Hematopoietic multipotent progenitor cell treated with erythropoietin and hydrocortisone succinate and interleukin-3 and kit ligand, for 8 days (in vitro differentiated cells): ENCODE data around the gene BIN1.
A peak's percentile ranks its signal among the peaks of the same experiment; 100 is the strongest.

Experiments
- DNase-seq: peaks from one replicate; pipeline ENCODE4 v3.0.0-alpha.2; 2015

Gene BIN1

DNA sequence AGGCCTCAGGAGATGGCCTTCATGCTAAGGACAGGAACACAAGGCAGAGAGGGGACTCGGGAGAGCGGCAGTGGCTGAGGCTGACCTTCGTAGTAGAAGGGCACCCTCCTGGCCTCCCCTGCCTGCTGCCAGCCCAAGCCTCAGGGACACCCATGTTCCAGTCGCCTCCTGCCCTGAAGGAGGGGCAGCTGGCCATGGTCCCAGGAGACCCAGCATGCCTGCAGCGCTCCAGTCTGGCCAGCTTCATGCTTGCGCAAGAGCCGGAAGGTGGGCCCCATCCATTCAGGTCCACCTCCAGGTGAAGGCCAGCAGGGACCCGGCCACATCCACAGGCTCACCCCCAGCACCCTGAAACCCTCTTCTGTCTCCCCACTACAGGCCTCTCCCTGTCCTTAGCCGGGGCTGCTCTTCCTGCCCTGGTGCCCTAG is 35.0 kb downstream of the BIN1 start:
- DNase-seq, result no peak

DNA sequence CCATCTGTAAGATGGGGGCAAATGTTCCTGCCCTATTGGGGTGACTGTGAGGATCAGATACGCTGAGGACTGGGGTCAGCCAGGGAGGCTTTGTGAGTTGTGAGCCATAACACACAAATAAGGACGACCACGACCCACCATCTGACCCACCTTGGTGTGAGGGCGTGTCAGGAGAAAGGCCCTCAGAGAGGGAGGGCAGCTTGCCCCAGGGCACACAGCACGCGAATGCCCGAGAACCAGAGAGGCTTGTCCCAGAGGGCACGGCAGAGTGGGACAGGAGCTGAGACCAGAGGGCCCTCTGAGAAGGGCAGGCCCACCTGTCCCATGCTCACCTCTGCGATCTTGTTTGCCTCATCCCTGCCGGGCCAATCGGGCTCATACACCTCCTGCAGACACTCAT is 36.7 kb downstream of the BIN1 start:
- no peak for DNase-seq

DNA sequence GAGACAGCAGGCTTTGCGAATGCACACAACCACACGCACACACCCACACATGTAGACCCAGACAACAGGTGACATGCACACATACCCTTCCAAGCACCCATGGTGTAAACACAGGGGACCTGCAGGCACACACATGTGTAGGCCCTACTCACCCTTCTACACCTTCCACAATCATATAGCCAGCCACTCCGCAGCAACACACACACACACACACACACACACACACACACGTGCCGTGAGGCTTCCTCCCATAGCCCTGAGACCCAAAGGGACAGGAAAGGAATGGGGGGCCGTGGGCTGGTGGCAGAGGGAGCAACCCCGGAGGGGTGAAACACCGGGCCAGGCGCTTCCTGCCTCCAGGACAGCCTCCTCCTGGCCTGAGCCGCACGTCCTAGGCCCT is 37.4 kb downstream of the BIN1 start:
- DNase-seq, result no peak

GRCh38 chr2:127069003-127069402 is 38.0 kb downstream of the BIN1 start:
- no peak for DNase-seq

DNA sequence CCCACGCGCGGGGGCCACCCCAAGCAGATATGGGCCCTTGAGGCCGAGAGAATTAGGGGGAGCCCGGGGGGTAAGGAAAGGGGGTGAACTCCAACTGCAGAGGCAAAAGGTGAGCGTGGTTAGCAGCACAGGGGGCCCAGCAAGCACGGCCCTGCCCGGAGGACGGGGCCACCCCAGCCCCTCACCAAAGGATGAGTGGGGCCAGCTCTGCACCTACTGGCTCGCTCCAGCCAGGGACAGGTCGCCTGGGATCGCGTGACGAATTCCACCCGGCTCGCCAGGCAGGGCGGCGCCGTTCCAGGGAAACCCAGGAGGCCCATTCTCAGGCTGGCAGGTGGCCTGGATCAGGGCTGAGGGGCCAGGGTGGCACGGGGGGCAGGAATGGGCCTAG is 38.6 kb downstream of the BIN1 start:
- no peak for DNase-seq

GRCh38 chr2:127067620-127068350 is 39.2 kb downstream of the BIN1 start:
- peak; percentile 64 for DNase-seq

- DNase-seq, result no peak
These were observed 40.0 kb downstream of the BIN1 start for GRCh38 chr2:127066942-127067341.

- no peak for DNase-seq
These were observed 41.0 kb downstream of the BIN1 start for GRCh38 chr2:127065940-127066318.

GRCh38 chr2:127065299-127065939 is 41.5 kb downstream of the BIN1 start:
- DNase-seq, result no peak

DNA sequence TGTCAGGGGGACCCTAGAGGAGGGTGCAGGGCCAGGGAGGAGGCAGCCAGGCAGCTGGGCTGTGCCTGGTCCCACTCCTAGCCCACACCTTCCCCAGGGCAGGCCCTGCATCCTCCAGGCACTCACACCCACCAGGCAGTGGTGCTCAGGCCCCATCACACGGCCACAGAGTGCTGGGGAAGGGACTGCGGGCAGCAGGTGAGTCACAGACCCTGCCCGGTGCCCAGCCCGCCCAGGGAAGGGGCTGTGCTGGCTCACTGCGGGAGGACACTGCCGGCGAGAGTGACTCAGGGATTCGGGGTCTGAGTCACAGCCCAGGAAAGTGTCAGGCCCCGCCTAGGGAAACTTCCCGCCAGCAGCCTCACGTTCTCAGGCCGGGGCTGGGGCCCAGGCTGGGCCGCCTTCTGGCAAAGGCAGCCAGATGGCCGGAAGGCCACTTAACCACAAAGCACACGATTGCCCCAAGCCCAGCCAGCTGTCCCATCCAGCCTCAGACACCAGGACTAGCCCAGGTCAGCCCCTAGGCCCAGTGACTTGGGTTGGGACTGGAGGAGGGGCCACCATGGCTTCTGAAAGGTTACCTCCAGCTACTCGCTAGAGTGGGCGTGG is 42.2 kb downstream of the BIN1 start:
- peak; percentile 82 for DNase-seq

DNA sequence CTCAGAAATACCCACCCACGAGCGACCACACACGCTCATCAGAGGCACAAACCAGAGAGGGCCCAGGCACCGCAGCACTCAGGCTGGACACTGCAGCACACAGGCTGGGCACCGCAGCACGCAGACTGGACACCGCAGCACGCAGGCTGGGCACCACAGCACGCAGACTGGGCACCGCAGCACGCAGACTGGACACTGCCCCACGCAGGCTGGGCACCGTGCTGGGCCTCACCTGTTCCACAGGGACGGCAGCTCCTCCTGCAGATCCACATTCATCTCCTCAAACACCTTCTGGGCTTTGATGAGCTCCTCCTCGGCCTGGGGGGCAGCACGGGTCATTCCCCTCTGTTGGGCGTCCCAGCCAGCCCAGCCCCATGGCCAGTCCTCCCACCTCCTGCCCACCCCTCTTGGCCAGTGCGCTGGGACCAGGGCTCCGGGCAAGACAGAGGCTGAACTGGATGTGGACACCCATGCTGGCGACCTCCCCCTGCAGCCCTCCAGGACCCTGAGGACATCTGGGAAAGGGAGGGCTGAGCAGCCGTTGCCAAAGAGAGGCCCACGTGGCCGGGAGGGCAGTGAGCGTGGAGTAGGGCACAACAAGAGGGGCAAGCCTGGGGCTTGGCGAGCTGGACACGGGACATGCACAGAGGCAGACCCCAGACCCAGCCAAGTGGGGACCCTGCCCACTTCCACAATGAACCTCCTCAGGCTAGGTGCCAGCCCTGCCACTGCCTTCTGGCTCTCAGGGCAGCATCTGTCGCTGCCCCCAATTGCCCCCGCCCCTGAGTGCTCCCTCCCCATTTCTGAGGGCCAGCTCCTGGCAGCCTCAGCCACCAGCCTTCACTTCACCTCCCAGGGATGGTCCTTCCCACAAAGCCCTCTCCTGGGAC is 43.0 kb downstream of the BIN1 start:
- no peak for DNase-seq

DNA sequence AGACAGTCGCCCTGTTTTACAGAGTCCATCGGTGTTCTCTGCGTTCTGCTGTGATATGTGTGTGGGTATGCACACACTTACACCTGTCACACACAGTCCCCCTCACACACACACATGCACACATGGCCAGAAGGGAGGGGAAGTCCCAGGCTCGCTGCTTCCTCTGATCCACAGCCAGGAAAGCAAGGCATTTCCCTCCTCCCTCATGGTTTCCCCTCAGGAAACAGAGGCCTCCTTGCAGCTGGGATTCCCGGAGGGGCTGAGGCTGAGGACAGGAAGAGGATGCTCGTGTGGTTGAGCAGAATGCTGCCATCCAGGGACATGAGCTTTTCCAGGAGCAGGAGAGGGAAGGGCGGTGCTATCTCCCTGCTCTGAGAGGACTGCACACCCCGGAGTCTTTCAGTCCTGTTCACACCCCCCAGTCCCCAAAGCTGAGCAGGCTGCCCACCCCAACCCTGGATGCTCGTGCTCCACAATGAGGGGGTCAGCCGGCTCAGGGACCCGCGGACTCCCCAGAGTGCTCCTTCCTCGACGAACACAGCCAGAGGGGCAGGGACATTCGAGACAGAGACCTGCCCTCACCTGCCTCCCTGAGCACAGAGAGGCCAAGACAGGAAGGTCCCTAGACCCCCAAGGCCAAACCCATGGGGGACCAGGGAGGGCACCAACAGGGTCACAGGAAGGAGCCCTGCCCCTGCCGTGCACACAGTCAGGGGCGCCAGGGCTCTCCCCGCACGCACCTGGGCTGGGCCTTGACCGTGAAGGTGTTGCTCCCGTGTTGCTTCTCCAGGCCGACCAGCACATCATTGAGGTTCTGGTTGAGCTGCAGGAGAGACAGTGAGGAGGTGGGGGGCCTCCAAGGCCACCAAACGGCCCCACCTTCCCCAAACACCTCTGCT is 45.3 kb downstream of the BIN1 start:
- DNase-seq, result no peak

- no peak for DNase-seq
These were observed 46.5 kb downstream of the BIN1 start for GRCh38 chr2:127060264-127060945.

GRCh38 chr2:127059559-127059958 is 47.4 kb downstream of the BIN1 start:
- DNase-seq, result no peak

GRCh38 chr2:127058954-127059252 is 48.1 kb downstream of the BIN1 start:
- no peak for DNase-seq

DNA sequence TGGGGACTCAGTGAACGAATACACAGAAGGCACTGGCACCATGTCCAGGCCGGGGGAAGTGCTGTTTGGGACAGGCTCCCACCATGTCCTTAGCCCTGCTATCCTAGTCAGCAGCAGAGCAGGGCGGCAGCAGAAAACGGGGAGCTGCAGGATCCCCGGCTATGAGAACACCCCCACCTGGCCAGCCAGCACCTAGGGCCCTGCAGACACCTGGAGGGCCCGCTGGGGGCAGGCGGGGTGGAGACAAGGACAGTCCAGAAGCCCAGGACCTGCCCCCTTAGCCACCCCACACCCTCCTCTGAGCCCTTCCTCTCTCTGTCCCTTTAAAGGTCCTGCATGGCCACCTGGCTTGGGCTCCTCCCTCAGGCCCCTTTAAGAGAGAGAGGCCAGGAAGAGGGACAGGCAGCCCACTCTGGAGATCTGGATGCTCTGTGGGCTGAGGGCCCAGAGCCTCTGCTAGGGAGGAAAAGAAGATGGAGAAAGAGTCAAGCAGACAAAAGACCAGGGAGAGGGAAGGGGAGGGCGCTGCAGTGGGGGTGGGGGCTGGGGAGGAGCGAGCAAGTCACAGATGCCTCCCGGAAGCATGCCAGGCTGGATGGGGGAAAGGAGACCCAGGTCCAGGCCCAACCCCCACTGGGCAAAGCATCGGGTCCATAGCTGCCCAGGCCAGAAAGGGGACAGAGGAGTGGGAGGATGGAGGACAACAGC is 48.6 kb downstream of the BIN1 start:
- no peak for DNase-seq

DNA sequence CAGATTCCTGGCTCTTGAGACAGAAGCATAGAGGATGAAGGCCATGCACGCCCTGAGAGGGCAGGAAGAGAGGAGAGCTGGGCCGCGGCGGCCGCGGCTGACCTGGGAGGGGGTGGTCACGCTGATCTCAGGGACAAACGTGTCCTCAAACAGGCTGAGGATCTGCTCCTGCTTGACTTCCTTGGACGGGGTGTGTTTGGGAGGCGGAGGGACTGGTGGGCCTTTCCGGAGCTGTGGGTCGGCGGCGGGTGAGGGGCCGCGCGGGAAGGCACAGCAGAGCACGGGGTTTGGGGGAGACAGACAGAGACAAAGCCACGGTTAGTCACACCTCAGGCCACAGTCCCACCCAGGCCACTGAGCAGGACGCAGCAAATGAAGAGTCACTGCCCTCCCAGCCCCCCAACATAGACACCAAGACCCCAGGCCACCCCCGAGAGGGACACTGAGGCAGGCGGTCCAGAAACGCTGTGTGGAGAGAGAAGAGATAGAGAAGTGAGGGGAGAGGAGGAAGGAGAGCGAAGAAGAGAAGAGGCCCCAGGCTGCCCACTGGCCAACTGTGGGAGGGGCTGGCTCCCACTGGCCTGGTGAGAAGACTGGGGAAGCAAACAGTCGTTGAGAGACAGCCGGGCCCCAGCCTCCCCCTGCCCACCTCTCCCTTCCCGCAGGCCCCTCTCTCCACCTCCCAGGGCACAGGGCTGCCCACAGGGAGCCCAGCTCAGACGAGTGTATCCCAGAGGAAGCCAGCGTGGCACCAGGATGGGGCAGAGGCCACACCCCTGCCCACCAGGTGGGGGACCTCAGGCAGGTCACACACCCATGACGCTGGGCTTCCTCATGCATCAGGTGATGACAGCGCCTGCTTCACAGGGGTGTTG is 49.3 kb downstream of the BIN1 start:
- DNase-seq, result no peak

DNA sequence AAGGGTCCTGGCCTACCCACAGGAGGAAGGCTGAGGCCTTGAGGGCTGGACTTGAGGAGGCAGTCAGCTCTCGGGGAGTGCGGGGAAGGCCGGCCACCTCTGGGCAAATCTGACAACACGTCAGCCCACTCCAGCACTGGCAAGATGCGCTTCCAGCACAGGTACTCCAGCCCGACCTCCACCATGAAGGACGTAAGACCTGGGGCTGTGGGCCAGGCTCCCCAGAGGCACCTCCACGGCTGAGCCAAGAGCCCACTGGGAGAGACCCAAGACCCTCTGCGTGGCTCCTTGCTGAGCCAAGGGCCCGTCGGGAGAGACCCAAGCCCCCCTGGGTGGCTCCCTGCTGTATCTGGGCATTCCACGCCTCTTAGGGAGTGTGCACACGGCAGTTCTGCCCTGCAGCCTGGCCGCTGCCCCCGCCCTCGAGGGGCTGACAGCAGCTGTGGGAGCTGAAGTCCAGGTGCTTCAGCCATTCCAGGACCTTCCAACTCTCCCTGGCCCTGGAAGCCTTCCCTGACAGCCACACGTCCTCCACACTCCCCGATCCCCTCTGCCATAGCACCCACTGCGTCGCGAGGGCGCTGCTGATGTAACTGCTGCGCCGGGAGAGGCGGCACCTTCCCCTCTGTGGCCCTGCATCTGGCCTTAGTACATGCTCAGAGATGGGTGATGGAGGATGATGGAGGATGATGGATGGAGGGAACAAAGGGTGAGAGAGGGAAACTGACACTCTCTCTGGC is 50.2 kb downstream of the BIN1 start:
- DNase-seq, result no peak

DNA sequence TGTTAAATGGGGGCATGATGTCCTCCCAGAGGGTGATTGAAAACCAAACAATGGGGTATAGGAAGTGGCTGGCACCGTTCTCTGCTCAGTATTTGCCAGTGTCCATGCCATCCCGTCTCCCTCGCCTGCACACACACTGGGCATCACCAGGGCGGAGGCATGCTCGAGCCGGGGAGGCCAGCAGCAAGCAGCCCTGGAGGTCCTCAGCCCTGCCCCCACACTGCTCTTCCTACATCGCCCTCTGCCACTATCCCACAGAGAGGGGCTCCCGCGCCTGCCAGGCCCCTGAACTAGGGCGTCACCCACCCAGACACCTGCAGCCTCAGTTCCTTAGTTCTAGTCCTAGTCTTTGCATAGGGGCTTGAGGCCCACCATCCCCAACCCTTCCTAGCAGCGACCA is 50.9 kb downstream of the BIN1 start:
- DNase-seq, result no peak

DNA sequence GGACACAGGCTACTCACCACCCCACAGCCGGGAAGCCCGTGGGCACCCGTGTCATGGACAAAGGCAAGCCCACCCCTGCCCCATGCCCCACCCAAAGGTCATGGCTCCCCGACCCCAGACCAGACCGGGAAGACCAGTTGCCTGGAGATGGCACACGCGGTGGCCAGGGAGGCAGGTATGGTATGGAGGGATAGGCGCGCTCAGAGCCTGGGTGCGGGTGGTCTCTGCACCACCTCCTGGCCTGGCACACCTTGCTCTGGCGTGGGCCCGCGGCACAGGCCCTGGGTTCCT is 51.2 kb downstream of the BIN1 start:
- DNase-seq, result no peak
